CD4-positive, CD25-positive, alpha-beta regulatory T cell (primary cell): ENCODE measurements around the gene MLC1. TPM values are rescaled to one million over a fixed set of nuclear protein-coding genes. Genes with fewer than 3 reads are reported as not detected.
A peak's percentile ranks its signal among the peaks of the same experiment; 100 is the strongest.

Source experiments
- ATAC-seq, 2 donors: fragments of 150-1000 bp; cut with Tn5 transposase; one replicate each; pipeline ENCODE4 v1.10.0; 2021; ENCODE audit warnings: low read depth in 2 of 2, moderate number of reproducible peaks in 2 of 2, moderate library complexity in 1 of 2
- DNase-seq, 3 donors: peaks; one replicate each; pipeline versions ENCODE4 v3.0.0 to v3.0.0-alpha.2; 2012 to 2022; ENCODE audit warnings: mixed read lengths in 1 of 3
- H3K27ac ChIP-seq: one replicate; pipeline ENCODE4 v1.7.0; 2013; ENCODE audit warnings: mild to moderate bottlenecking, low read length; ENCODE audit not compliant: insufficient read depth, poor library complexity, severe bottlenecking
- H3K27me3 ChIP-seq: one replicate; pipeline ENCODE4 v1.7.0; 2013; ENCODE audit warnings: low read length; ENCODE audit not compliant: control insufficient read depth, insufficient read depth
- H3K36me3 ChIP-seq: one replicate; pipeline ENCODE4 v1.7.0; 2013; ENCODE audit warnings: mild to moderate bottlenecking, low read length, moderate library complexity; ENCODE audit not compliant: control insufficient read depth, insufficient read depth
- H3K4me1 ChIP-seq: 2 replicates; pipeline ENCODE4 v1.7.0; 2013; ENCODE audit warnings: mild to moderate bottlenecking, low read length; ENCODE audit not compliant: insufficient read depth, control insufficient read depth, poor library complexity, severe bottlenecking
- H3K4me3 ChIP-seq: one replicate; pipeline ENCODE4 v1.7.0; 2013; ENCODE audit warnings: low read depth, mild to moderate bottlenecking, low read length, moderate library complexity
- H3K9me3 ChIP-seq, 2 experiments: 1 replicate in 1 of 2; 2 replicates in 1 of 2; pipeline ENCODE4 v1.7.0; 2013; ENCODE audit warnings: low read length in 2 of 2, mild to moderate bottlenecking in 1 of 2, moderate library complexity in 1 of 2; ENCODE audit not compliant: control insufficient read depth in 2 of 2
- H3K27ac Mint-ChIP-seq, 3 donors: one replicate each; pipeline ENCODE4 v1.8.0; 2020 to 2022; ENCODE audit warnings: mild to moderate bottlenecking in 3 of 3, mixed read lengths in 3 of 3, moderate library complexity in 2 of 3
- H3K27me3 Mint-ChIP-seq: one replicate; pipeline ENCODE4 v1.8.0; 2022; ENCODE audit warnings: mild to moderate bottlenecking, mixed read lengths
- H3K36me3 Mint-ChIP-seq: one replicate; pipeline ENCODE4 v1.8.0; 2020; ENCODE audit warnings: mixed read lengths
- H3K4me1 Mint-ChIP-seq, 4 donors: one replicate each; pipeline ENCODE4 v1.8.0; 2020 to 2022; ENCODE audit warnings: mixed read lengths in 4 of 4, mild to moderate bottlenecking in 1 of 4
- H3K4me3 Mint-ChIP-seq, 4 donors: one replicate each; pipeline ENCODE4 v1.8.0; 2020 to 2022; ENCODE audit warnings: mild to moderate bottlenecking in 4 of 4, mixed read lengths in 4 of 4, moderate library complexity in 3 of 4
- H3K9me3 Mint-ChIP-seq, 7 donors: one replicate each; pipeline ENCODE4 v1.8.0; 2020 to 2022; ENCODE audit warnings: mixed read lengths in 7 of 7, mild to moderate bottlenecking in 3 of 7, moderate library complexity in 2 of 7
- polyA plus RNA-seq, 4 donors: library from polyadenylated mRNA; unstranded; fragments of 300-500 nt; fragmentation: Illumina TruSeq; gene quantifications; one replicate each; pipeline ENCODE4 v1.2.3, GENCODE V29; 2021
- total RNA-seq: library from RNA; stranded (reverse); gene quantifications from one replicate; pipeline ENCODE4 v1.2.3, GENCODE V29; 2022

The MLC1 gene
- total and polyA plus RNA-seq, 5 donors from 2014 or later: 0.20 to 1.1 (median 0.57) TPM; not detected in 1

GRCh38 chr22:50049299-50050195 is 35.7 kb downstream of the MLC1 start:
- Histone ChIP-seq H3K36me3 (no peaks in the 10 kb centered on the region), H3K27ac (no peak overlapping the region), H3K9me3 (peaks cover 0 to 3% of the 10 kb centered on the region in 2 experiments), H3K27me3 (no peaks in the 10 kb centered on the region), H3K4me1 (peaks cover 4% of the 10 kb centered on the region), H3K4me3 (no peak overlapping the region)
- DNase-seq (no peak), ATAC-seq (no peak)
- H3K36me3 Mint-ChIP-seq: no peaks in the 10 kb centered on the region
- H3K27ac Mint-ChIP-seq: no peak overlapping the region
- H3K4me1 Mint-ChIP-seq: peaks cover 0 to 1% (median 0%) of the 10 kb centered on the region in 4 donors
- peaks cover 13% of the 10 kb centered on the region for H3K27me3 Mint-ChIP-seq
- peaks cover 0 to 7% (median 0%) of the 10 kb centered on the region in 7 donors for H3K9me3 Mint-ChIP-seq
- H3K4me3 Mint-ChIP-seq: no peak overlapping the region

DNA sequence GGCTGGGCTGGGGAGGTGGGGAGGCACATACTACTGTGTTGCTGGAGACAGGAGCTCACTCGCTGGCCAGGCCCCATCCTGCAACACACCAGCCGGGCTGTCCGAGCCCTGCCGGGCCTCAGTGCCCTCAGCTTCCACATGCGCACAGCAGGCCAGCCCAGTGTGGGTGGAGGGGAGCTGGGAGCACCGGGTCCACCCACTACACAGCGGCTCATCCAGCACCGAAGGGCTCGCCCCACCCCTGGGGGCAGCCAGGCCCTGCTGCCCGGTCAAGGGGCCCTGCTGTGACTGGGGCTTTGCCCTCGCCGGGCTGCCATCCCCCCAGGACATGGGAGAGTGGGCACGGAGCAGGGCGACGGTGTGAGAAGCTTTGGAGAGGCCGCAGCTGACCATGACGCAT is 36.4 kb downstream of the MLC1 start:
- peaks cover 0 to 6% (median 0%) of the 10 kb centered on the region in 7 donors for H3K9me3 Mint-ChIP-seq
- no peak overlapping the region for H3K4me3 Mint-ChIP-seq
- H3K4me1 Mint-ChIP-seq: peaks cover 0 to 4% (median 0%) of the 10 kb centered on the region in 4 donors
- H3K4me1 ChIP-seq: peaks cover 8% of the 10 kb centered on the region
- H3K9me3 ChIP-seq: peaks cover 0 to 3% of the 10 kb centered on the region in 2 experiments
- H3K27ac ChIP-seq: no peak overlapping the region
- no peaks in the 10 kb centered on the region for H3K27me3 ChIP-seq
- H3K27ac Mint-ChIP-seq: no peak overlapping the region
- peaks cover 10% of the 10 kb centered on the region for H3K27me3 Mint-ChIP-seq
- peak in 1 of 2 donors; percentile 12 for ATAC-seq
- DNase-seq: no peak
- no peak overlapping the region for H3K4me3 ChIP-seq
- no peaks in the 10 kb centered on the region for H3K36me3 ChIP-seq
- H3K36me3 Mint-ChIP-seq: no peaks in the 10 kb centered on the region

DNA sequence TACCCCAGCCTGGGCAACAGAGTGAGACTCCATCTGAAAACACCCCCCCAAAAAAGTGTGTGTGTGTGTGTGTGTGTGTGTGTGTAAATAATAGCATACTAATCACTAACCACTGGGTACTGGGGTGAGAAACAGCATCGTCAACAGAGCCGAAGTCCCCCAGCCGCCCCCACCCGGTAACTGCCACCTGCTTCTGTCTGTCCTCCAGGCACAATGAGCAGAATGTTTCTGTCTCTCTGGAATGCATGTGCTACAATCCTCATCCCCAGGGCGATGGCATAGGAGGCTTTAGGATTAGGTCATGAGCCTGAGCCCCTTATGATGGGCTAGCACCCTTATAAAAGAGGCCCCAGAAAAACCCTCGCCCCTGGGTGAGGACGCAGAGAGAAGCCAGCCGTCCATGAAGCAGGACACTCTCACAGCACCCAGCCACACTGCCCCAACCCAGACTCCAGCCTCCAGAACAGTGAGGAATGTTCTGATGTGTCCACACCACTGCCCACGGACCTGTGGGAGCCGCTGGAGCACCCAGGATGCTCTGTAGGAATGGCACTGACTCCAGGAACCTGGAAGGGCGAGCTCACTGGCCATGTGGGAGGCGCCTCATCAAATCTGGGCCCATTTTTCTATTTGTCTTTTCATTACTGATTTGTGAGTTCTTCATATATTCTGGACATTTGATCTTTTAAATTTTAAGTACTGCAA is 37.0 kb downstream of the MLC1 start:
- H3K27ac ChIP-seq: no peak overlapping the region
- DNase-seq (no peak), ATAC-seq (no peak)
- no peak overlapping the region for H3K4me3 ChIP-seq
- H3K27me3 ChIP-seq: no peaks in the 10 kb centered on the region
- Mint-ChIP-seq H3K4me1 (peaks cover 0 to 4% (median under 1%) of the 10 kb centered on the region in 4 donors), H3K36me3 (no peaks in the 10 kb centered on the region), H3K27ac (no peak overlapping the region), H3K9me3 (peaks cover 0 to 6% (median 0%) of the 10 kb centered on the region in 7 donors), H3K4me3 (no peak overlapping the region), H3K27me3 (peaks cover 11% of the 10 kb centered on the region)
- H3K9me3 ChIP-seq: peaks cover 0 to 1% of the 10 kb centered on the region in 2 experiments
- no peaks in the 10 kb centered on the region for H3K36me3 ChIP-seq
- H3K4me1 ChIP-seq: peaks cover 8% of the 10 kb centered on the region

GRCh38 chr22:50047346-50047745 is 37.9 kb downstream of the MLC1 start:
- Mint-ChIP-seq H3K9me3 (peaks cover 0 to 6% (median 0%) of the 10 kb centered on the region in 7 donors), H3K4me1 (peaks cover 0 to 4% (median under 1%) of the 10 kb centered on the region in 4 donors), H3K27ac (no peak overlapping the region), H3K4me3 (no peak overlapping the region), H3K36me3 (no peaks in the 10 kb centered on the region), H3K27me3 (peaks cover 15% of the 10 kb centered on the region)
- H3K36me3 ChIP-seq: no peaks in the 10 kb centered on the region
- no peak for DNase-seq
- H3K27ac ChIP-seq: no peak overlapping the region
- H3K27me3 ChIP-seq: no peaks in the 10 kb centered on the region
- no peak for ATAC-seq
- no peaks in the 10 kb centered on the region for H3K9me3 ChIP-seq
- no peak overlapping the region for H3K4me3 ChIP-seq
- H3K4me1 ChIP-seq: peaks cover 8% of the 10 kb centered on the region

DNA sequence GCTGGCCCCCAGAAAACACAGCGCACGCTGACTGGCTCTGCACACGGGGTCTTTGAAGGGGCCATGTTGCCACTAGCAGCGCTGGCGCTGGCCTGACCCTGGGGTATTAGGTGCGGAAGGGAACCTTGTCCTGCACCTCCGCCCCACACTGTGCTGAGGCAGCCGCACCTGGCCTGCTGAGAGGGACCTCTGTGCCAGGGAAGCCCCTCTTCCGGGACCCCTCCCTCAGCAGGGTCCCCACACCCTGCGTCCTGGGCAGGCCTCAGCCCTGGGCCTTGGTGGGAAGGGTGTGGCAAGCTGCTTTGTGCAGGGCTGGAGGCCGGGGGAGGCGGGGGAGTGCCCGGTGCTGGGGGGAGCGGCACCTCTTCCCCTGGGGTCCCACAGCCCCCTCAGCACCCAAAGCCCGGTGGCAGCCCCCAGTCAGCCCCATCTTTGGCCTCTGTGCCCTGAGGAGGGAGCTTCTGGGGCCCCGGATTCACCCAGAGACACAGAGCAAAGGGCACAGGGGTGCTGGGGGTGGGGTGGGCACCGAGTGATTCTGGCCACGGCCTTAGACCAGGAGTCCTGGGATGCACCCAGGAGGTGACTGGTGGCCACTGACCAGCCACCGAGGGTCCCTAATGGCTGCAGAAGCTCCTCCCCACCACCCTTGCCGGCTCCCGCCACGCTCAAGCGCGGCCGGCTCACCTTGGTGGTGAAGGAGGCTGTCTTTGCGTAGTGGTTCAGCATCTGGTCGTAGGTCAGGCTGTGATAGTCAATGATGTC is 38.6 kb downstream of the MLC1 start:
- H3K9me3 Mint-ChIP-seq: peaks cover 0 to 1% (median 0%) of the 10 kb centered on the region in 7 donors
- no peak overlapping the region for H3K4me3 Mint-ChIP-seq
- no peak overlapping the region for H3K27ac Mint-ChIP-seq

GRCh38 chr22:50046019-50046415 is 39.2 kb downstream of the MLC1 start:
- Histone ChIP-seq H3K4me1 (peaks cover 8% of the 10 kb centered on the region), H3K27me3 (no peaks in the 10 kb centered on the region), H3K9me3 (no peaks in the 10 kb centered on the region), H3K4me3 (no peak overlapping the region), H3K36me3 (no peaks in the 10 kb centered on the region), H3K27ac (no peak overlapping the region)
- Mint-ChIP-seq H3K27me3 (peaks cover 15% of the 10 kb centered on the region), H3K36me3 (no peaks in the 10 kb centered on the region), H3K4me3 (no peak overlapping the region), H3K4me1 (peaks cover 0 to 4% (median under 1%) of the 10 kb centered on the region in 4 donors), H3K27ac (no peak overlapping the region), H3K9me3 (peaks cover 0 to 1% (median 0%) of the 10 kb centered on the region in 7 donors)
- DNase-seq (no peak), ATAC-seq (no peak)

More for the DNA sequence above, 38.6 kb downstream of the MLC1 start:
- peaks cover 16% of the 10 kb centered on the region for H3K27me3 Mint-ChIP-seq
- peaks cover 0 to 4% (median under 1%) of the 10 kb centered on the region in 4 donors for H3K4me1 Mint-ChIP-seq
- H3K36me3 Mint-ChIP-seq: no peaks in the 10 kb centered on the region
- no peak overlapping the region for H3K27ac ChIP-seq
- peaks cover 8% of the 10 kb centered on the region for H3K4me1 ChIP-seq
- no peak overlapping the region for H3K4me3 ChIP-seq
- ATAC-seq: no peak
- no peak for DNase-seq
- H3K9me3 ChIP-seq: no peaks in the 10 kb centered on the region
- no peaks in the 10 kb centered on the region for H3K36me3 ChIP-seq
- H3K27me3 ChIP-seq: no peaks in the 10 kb centered on the region
